GM13977 (cell line): ENCODE data around the gene HMG20A.

ENCODE experiments used
- DNase-seq: peaks from one replicate; pipeline ENCODE4 v3.0.0; 2012; ENCODE audit warnings: low spot score
- in situ Hi-C: fragments of 300-500 bp; cut with MboI; formaldehyde crosslinking; loops from one replicate; pipeline ENCODE4 v1.12.0; 2022; ENCODE audit warnings: low sequenced_read_pairs, low pct_unique_long_range_greater_than_20kb, mixed read lengths, inconsistent platforms; ENCODE audit not compliant: unreplicated experiment
- TF ChIP-seq, protein P1 (sequence below): IDR thresholded peaks from 2 replicates; pipeline ENCODE4 v1.5.1; 2012; ENCODE audit warnings: mild to moderate bottlenecking, control low read depth; ENCODE audit not compliant: insufficient read depth; ENCODE audit errors: extremely low read depth, missing control alignments

Gene HMG20A

DNA sequence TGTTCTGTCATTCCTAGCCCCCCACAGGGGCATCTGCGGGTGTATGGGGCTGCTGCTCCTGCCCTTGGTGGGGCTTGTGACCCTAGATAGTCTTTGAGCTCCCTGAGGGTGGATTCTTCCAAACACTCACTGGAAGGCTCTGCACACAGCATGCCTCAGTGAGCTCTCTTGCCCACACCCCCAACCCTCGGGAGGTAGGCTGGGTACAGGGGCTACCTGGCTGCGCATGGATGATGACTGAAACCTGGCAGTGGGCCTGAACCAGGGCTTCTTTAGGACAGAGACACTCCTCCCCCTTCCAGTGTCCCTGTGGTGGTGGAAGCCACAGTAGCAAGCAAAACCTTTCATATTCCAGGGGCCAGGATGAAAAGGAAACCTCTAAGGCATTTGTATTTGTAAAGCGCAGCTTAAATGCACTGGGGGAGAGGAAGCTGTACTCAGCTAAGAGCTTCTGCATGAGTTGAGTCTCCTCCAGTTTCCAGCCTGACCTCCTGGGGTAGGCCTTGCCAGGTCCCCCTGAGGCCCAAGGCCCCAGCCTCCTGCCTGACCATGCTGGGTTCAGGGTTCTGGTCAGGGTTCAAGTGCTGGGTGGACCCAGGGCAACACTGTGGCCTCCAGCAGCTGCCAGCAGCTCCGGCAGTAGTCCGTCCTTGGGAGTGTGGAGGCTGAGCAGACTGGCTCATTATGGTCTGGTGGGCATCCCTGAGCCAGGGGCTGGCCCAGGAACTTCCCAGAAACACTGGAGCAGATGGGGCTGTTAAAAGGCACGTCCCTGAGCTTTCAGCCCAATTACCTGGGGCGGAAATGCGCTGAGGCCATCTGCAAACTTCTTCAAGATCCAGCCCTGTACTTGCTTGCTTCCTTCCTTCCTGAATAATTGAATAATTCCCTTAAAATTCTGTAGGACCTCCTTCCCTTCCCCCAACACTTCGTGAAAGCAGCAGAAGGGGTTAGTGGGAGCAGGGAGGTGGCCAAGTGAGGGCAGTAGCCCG lies 89.7 kb downstream of the HMG20A start:
- TF ChIP-seq, protein P1, sequence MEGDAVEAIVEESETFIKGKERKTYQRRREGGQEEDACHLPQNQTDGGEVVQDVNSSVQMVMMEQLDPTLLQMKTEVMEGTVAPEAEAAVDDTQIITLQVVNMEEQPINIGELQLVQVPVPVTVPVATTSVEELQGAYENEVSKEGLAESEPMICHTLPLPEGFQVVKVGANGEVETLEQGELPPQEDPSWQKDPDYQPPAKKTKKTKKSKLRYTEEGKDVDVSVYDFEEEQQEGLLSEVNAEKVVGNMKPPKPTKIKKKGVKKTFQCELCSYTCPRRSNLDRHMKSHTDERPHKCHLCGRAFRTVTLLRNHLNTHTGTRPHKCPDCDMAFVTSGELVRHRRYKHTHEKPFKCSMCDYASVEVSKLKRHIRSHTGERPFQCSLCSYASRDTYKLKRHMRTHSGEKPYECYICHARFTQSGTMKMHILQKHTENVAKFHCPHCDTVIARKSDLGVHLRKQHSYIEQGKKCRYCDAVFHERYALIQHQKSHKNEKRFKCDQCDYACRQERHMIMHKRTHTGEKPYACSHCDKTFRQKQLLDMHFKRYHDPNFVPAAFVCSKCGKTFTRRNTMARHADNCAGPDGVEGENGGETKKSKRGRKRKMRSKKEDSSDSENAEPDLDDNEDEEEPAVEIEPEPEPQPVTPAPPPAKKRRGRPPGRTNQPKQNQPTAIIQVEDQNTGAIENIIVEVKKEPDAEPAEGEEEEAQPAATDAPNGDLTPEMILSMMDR = no peak
- no peak for DNase-seq
- in situ Hi-C loops = no loop called here

DNA sequence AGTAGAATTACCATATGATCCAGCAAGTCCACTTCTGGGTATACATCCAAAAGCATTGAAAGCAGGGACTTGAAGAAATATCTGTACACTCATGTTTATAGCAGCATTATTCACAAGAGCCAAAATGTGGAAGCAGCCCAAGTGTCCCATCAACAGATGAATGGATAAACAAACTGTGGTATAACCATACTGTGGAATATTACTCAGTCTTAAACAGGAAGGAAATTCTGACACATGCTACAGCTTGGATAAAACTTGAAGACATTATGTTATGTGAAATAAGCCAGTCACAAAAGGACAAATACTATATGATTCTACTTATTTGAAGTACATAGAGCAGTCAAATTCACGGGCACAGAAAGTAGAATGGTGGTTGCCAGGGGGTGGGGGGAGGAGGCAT lies 91.2 kb downstream of the HMG20A start:
- TF ChIP-seq, protein P1 = no peak
- in situ Hi-C loops = no loop called here
- DNase-seq = no peak

DNA sequence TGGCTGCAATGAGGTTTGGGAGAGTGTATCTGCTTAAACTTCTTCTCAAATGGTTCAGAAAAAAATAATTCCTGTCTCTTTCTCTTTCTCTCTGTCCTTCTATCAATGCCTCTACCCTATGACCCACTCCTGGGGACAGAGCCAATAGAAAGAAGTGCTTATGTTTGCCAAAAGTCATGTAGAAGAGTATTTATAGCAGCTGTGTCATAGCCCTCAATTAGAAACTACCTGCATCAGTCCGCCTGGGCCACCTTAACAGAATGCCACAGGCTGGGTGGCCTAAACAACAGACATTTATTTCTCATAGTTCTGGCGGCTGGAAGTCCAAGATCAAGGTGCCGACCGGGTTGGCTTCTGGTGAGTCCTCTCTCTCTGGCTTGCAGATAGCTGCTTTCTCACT lies 92.5 kb downstream of the HMG20A start:
- TF ChIP-seq, protein P1 = no peak
- in situ Hi-C loops = no loop called here
- no peak for DNase-seq

DNA sequence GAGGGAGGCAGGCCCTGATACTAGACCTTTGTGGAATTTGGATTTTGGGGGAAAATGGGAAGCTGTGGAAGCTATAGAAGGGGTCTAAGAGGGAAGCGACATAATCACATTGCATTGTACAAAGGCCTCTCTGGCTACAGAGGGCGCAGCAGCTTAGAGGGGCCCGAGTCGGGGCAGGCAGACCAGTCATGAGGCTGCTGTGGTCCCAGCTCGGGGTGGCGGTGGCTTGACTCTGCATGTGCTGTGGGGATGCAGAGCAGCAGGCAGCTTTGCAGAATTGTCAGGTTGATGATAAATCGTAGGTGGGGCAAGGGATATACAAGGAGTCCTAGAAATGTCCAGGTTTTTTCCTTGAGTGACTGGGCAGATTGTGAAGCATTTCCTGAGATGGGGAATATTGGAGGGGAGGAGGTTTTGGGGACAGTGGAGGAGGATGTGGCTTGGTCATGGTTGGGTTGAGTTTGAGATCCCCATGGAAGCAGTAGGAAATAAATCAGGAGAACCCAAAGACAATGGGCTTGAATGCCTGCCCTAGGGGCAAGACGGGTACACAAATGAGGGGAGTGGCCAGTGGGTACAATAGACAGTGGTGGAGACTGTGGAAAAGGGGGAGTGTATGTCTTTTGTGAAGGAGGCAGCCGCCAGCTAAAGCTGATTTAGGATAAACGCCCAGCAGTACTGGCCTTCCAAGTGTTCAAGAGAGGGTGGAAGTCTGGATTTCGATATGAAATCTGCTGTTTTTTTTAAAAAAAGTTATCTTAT lies 94.1 kb downstream of the HMG20A start:
- TF ChIP-seq, protein P1 = no peak
- in situ Hi-C loops = no loop called here
- no peak for DNase-seq

DNA sequence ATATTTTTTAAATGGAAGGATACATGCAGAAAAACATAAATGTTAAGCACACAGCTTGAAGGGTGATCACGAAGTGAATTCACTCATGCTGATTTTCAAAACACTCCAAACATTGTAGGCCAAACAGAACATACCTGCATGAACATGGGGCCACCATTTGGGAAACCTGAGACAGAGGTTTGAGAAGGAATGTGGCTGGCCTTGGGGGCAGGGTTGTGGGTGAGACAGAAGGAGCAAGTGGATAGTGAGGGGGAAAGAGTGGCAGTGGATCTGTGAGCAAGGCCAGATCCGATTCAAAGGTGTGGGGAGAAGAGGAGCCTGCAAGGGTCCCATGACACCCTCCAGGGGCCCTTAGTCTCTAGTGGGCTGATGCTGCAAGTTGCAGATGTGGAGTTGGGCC lies 94.9 kb downstream of the HMG20A start:
- TF ChIP-seq, protein P1 = no peak
- in situ Hi-C loops = no loop called here
- DNase-seq = no peak

DNA sequence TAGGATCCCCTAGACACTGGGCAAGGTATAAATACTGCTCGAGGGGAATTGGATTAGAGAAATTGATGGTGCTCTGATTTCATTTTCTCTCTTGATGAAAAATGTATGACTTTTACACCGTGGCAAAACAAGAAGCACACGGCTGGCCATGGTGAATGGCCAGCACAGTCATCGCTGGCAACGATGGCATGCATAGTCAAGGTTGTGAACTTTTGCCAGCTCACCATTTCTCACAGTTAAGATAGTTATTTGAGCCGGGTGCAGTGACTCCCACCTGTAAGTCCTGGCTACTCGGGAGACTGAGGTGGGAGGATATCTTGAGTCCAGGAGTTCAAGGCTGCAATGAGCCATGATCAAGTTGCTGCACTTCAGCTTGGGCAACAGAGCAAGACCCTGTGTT lies 95.4 kb downstream of the HMG20A start:
- TF ChIP-seq, protein P1 = no peak
- in situ Hi-C loops = no loop called here
- DNase-seq = no peak
